ENCODE results near the gene RRAS.

Gene RRAS

GRCh38 chr19:49594993-49595818, 44.7 kb downstream of the RRAS start:
- no peak for DNase-seq (ENCODE audit: low read depth)

- no peak for DNase-seq (ENCODE audit: low read depth)
These were observed 45.6 kb downstream of the RRAS start for GRCh38 chr19:49594157-49594992.

GRCh38 chr19:49593233-49594113, 46.5 kb downstream of the RRAS start:
- peak; percentile 89 for DNase-seq (ENCODE audit: low read depth)

- DNase-seq (ENCODE audit: low read depth): no peak
These were observed 47.3 kb downstream of the RRAS start for GRCh38 chr19:49592486-49593232.

- no peak for DNase-seq (ENCODE audit: low read depth)
These were observed 48.0 kb downstream of the RRAS start for GRCh38 chr19:49591731-49592485.

- DNase-seq (ENCODE audit: low read depth): peak; percentile 53
These were observed 48.8 kb downstream of the RRAS start, which contains the start of gene PRR12 for GRCh38 chr19:49590971-49591730. Gene PRR12, plus strand, starts transcription at chr19:49591182. Its CDS starts 473 bp downstream, at chr19:49591655.

GRCh38 chr19:49590071-49590970, 49.6 kb downstream of the RRAS start:
- DNase-seq (ENCODE audit: low read depth): peak; percentile 82

- no peak for DNase-seq (ENCODE audit: low read depth)
These were observed 50.4 kb downstream of the RRAS start for GRCh38 chr19:49589502-49589905.

GRCh38 chr19:49588365-49589122, 51.4 kb downstream of the RRAS start:
- no peak for DNase-seq (ENCODE audit: low read depth)

GRCh38 chr19:49587227-49587626, 52.7 kb downstream of the RRAS start:
- no peak for DNase-seq (ENCODE audit: low read depth)
